ENCODE data around the gene TAOK1.
A peak's percentile ranks its signal among the peaks of the same experiment; 100 is the strongest.

Gene TAOK1

DNA sequence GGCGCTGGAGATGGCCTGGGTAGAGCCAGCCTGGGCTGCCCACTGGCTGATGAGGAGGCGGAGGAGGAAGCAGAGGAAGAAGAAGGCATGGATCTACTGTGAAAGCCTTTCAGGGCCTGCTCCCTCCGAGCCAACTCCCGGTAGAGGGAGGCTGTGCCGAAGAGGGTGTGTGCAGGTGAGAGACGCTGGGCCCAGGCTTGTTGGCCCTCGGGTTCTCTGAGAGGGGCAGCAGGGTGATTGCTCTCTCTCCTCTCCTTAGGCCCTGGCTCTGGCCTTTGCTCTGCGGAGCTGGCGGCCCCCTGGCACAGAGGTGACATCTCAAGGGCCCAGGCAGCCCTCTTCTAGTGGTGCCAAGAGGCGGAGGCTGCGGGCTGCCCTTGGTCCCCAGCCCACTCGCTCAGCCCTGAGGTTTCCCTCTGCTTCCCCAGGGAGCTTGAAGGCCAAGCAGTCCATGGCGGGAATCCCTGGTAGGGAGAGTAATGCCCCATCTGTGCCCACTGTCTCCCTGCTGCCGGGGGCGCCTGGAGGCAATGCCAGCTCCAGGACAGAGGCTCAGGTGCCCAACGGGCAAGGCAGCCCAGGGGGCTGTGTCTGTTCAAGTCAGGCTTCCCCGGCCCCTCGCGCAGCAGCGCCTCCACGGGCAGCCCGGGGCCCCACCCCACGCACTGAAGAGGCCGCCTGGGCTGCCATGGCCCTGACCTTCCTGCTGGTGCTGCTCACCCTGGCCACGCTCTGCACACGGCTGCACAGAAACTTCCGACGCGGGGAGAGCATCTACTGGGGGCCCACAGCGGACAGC, 181.9 kb downstream of the TAOK1 start:
- DNase-seq (ENCODE audit: low spot score): no peak

DNA sequence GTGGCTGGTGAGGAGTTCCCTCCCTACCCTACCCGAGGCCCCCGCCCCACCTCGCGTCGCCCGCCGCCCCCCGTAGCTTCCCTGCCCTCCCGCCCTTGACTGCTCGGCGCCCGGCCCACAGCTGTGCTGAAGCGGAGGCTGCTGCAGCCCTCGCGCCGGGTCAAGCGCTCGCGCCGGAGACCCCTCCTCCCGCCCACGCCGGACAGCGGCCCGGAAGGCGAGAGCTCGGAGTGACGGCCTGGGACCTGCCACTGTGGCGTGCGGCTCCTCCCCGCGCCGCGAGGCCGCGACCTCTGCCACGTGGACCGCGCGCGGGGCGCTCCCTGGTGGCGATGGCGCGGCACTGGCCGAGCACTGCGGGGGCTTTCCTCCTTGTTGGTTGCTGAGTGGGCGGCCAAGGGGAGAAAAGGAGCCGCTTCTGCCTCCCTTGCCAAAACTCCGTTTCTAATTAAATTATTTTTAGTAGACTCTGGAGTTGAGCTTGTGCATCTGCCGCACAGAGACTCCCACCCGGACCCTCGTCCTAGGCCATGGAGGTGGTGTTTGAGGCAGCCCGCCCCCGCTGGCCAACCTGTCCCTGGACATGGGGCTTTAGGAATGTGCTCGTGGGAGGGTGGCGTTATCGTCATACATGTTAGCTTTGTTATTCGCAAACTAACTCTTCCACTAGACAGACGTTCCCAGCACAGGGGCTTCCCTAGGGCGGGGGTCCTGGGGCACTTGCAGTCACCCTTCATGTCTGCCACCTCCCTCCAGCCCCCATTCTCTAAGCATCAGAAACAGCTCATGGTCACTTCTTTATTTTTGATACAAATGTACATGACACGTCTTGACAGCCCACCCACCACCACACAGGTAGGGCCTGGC, 182.8 kb downstream of the TAOK1 start:
- DNase-seq (ENCODE audit: low spot score): peak; percentile 86

DNA sequence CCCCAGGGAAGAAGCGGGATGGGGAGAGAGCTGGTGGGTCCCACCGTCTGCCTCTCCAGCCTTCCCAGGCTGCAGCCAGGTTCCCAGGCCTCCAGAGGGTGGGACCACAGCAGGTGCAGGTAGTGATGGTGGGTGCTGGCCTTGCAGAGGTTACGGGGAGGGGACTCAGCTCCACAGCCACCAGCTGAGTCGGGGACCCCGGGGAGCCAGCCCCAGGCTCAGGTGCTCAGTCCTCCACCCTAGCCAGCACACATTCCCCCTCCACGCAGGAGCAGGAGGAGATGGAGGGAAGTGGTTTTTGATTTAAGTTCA, 183.4 kb downstream of the TAOK1 start:
- no peak for DNase-seq (ENCODE audit: low spot score)

DNA sequence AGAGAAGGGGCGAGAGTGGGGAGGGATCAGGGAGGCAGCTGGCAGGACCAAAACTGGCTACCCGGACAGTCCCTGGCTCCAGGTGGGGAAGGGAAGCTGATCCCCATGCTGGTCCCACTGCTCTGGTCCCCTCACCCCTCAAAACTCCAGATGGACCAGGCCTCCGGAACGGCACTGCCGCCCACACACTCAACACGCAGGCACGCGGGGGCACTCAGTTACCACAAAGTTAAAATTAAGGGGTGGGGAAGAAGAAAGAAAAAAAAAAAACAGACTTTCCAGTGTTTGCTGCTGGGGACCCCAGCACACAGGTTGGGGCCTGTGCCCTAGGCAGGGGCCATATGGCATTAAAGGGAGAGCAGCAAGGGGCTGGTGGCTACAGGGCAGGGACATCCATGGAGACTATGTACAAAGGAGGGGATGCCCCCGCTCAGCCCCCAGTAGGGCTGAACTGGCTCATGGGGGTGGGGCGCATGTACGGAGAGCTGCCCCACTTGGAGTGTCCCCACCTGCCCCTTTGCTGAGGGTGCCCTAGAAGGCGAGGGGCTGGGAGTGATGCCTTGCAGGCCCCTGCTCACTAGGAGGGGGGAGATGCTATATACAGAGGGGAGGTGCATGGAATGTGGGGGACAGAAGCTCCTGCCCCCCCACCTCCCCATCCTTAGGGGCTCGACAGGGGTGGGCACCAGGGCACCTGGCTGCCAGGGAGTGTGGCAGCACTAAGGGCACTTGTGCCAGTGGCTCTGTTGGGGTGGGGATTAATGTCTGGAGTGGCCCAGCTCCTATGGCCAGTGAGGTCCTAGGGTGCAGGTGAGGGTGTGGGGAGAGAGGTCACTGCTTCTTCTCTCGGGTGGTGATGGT, 183.9 kb downstream of the TAOK1 start:
- no peak for DNase-seq (ENCODE audit: low spot score)

DNA sequence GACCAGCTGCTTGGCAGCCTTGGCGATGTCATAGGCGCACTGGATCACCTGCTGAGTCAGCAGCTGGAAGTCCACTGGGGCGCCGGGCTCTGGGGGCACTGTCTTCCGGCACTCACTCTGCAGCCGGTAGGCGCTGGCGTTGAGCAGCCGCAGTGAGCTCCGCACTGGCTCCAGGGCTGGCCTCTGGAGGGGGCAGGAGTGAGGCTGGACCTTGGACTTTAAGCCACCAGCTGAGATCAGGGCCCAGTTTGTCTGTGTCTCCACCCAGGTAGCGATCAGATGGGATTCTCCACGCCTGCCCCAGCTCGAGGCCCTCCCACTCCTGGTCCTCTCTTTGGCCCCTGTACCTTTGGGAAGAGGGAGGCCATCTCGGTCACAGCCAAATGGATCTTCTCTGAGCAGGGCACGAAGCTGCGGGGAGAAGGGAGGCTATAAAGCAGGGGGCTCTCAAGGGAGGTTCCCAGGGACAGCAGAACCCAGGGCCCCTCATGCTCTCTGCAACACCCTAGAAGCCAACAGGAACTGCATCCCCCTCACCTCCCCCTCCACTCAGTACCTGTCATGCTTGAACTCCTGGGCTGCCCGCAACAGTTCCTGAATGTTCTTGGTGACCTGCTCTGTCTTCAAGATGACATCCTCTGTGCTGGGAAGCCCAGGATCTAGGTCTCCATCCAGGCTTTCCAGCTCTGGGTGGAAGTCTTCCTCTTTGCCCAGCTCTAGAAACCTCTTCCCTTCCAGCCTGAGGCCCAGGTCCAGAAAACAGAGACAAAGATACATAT, 184.8 kb downstream of the TAOK1 start:
- no peak for DNase-seq (ENCODE audit: low spot score)

DNA sequence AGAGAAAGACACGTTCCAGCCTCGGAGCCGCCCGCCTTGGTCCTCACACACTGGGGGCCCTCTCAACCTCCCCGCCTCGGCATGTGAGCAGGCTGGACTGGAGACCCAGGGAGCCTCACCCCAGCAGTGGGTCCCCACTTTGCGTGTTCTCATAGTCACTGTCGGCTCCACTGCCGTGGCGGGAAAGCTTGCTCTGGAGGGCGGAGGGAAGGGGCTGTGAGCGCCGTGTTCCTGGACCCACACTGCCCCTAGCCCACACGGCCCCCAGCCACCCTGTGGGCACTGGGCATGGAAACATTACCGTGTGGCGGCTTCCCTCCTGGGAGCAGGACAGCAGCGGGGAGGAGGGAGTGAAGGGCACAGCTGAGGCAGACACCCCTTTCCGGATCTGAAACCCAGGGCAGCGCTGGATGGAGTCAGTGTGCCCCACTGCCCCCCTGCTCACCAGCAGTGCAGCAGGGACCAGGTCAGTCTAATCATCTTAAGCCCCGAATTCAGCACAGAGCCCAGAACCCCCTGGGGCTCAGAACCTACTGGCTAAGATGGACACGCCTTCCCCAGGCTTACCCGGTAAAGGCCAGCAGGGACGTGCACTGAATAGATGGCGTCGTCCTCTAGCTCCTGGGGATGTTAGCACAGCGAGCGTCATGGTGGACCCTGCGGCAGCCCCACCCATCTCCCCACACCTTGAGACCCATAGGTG, 185.5 kb downstream of the TAOK1 start:
- no peak for DNase-seq (ENCODE audit: low spot score)

DNA sequence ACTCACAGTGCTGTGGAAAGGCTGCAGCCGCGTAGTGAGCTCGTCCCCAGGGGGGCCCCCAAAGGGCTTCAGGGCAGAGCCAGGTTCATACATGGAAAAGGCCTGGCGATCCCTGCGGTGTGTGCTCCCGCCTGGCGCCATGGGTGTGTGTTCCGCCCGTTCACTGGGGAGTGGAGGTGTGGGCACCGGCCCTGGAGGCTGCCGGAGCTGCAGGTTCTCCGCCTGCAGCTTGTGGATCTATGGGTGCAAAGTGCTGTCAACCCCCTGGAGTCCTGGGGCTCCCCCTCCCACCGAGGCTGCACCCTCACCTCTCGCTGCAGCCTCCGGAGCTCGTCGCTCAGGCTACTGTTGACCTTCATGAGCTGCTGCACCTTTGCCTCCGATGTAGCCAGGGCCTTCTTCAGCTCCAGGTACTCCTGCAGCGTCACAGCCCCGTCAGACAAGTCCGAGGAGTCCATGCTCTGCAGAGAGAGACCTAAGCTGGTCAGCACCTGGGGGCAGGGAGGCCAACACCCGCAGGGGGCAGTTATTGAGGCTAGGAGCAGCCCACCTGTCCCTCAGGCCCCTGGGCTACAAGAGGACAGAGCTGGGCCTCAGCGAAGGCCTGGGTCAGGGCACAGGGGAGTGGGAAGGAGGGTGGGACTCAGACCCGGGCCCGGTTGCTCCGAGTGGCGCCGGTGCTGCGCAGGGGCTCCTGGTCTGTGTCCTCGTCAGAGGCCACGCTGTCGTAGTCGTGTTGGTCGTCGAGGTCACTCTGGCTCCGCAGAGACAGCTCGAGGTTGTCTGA, 186.2 kb downstream of the TAOK1 start:
- DNase-seq (ENCODE audit: low spot score): no peak

DNA sequence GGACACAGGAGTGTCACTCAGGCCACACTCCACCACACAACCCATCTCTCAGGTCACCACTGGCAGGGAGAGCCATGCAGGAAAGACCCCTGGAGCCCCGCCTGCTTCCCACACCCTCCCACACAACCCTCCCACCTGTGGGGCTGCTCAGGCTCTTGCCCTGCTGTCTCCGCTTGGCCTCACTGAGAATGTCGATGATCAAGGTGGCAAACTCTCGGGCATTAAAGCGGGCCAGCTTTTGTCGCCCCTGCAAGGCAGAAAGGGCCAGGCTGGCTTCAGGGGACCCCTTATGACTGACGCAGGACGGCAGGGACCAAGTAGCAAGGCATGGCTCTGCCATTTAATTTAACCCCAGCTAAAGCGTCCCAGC, 186.8 kb downstream of the TAOK1 start:
- DNase-seq (ENCODE audit: low spot score): no peak

DNA sequence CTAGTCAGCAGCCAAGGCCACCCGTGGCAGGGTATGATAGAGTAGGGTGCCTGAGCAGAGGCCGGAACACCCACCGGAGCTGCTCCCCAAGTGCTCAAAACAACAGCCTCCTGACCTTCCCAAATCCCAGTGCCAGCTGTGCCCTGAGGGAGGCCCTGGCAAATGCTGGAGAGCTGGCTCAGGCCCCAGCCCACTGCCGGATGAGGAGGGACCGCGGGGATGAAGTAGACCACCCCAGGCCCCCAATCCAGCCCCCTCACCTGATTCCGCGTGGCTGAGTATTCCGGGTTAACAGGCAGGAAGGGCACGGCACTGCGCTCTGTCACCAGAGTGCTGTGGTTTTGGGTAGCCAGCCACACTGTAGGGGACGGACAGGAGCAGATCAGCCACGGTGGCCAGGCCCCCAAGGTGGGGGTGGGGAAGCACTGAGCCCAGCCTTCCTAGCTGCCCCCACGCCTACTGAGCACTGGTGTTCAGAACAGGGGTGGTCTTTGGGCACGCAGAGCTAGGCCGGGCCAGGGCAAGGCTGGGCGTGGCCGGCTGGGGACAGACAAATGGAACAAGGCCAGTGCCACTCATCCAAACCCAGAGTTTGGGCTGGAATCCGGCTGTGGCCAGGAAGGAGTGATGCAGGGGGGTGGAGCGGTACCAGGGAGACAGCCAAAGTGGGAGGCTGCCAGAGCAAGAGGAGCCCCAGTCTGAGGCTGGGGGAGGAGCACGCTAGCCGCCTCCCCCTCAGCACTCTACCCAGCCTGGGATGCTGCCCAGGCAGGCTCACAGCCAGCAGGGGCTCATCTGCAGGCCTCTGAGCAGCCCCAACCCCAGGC, 187.4 kb downstream of the TAOK1 start:
- DNase-seq (ENCODE audit: low spot score): peak; percentile 77

DNA sequence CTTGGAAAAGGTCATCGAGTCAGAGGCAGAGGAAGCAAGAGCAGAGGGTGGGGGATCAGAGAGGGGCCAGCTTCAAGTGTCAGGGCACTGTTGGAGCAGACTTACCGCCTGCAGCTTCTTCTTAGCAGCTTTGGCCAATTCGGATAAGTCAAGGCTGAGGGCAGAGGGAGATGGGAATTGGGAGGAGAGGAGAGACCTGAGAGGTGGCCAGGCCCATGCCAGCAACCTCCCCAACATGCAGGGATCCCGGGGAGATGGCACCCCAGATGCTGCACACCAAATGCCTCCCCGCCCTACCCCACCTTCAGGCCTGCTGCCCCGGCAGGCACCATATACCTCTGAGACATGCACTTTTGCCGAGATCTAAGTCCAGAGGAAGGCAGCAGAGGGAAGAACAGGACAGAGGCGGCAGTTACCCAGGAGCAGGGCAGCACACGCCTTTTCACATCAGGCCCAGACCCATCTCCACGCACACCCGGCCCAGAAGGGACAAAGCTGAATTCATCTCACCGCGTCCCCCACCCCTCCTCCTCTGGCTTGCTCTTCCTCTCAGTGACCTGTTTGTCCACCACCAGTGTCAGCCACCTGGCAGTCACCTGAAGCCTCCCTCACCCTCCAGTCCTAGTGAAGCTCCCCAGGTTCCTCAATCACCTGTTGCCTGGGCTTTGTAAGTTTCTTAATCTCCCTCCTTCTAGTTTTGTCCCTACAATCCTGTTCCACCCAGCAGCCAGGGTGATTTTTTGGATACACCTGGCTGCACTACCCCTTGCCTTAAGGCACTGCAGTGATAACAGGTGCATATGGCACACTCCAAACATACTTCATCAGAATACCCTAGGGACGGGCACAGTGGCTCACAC, 188.7 kb downstream of the TAOK1 start:
- DNase-seq (ENCODE audit: low spot score): no peak

DNA sequence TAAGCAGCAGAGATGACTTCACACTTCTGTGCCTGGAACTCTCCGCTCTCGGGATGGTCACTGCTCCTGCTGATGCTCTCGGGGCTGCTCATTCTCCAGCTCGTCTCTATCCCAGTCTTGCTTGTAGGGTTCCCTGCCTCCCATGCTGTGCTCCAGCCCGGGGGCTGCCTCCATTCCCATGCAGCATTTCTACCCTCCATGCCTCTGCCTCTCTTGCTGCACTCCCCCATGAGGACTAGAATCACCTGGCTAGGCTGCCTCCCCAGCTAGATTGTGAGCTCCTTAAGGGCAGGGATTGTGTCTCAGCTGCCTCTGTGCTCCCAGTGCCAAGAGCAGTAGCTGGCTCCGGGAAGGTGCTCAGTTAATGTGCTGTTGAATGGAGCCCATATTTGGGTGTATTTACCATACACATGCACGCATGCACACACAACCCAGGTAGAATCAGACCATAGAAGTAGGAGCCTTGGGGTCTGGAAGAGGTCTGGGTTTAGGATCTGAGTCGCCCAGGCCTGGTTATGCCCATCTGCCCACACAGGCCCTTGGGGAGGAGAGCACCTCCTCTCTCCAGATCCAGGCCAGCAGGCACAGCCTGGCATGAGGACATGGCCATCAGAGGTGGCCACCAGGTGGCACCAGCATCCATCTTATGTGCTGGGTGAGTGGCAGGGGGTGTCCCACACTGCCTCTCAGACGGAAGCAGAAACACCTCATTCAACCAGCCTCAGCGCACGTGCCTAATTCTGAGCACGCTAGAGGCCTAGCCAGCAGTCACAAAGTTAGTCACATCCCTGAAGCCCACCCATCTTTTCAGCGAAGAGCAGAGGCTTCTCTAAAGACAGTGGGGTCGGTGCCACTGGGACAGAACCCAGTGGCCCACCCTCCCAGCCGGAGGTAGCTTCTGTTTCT, 190.0 kb downstream of the TAOK1 start:
- DNase-seq (ENCODE audit: low spot score): peak; percentile 92

DNA sequence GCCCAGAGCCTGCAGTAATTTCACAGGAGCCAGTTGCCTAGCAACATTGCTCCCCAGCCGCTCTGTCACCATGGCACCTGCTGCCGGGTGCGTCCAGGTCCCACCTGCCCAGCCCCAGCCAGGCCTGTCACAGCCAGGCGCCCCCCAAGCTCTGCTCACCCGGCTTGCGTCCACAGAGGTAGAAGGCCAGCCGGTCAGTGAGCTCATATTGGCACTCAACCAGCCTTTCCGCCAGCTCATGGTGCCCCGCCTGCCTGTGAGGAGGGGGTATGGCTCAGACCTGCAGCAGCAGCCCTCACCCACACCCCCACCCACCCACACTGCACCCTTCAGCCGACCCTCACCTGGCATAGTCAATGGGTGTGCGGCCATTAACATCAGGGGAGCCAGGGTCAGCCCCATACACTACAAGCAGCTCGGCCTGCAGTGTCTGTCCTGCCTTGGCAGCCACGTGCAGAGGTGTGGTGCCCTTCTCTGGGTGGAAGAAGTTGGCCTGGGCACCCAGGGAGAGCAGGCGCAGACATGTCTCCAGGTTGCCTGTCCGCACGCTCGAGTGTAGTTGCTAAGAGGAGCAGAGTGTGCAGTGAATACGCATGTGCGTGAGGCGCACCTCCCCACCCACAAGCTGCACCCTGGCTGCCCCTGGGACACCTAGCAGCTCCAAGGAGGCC, 191.6 kb downstream of the TAOK1 start:
- no peak for DNase-seq (ENCODE audit: low spot score)

DNA sequence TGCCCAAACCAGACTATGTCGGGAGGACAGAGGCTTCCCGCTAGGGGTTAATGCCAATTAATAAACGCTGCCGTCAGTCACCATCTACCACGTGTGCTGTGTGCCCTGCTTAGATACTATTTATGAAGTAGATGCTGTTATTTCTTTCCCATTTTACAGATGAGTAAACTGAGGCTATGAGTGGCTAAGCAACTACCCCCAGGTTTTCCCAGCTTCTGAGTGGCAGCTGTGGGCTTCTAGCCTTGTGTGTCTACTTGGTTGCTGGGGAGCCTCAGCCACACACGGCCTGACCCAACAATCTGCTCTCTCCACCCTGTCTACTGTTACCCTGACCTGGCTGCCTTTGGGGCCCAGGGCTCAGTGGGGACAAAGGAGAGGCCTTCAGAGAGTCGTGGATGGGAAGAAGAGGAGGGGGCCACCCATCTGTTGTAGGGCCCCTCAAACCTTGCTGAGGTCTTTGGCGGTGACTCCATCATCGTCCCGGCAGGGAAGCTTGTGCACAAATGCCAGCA, 192.1 kb downstream of the TAOK1 start:
- no peak for DNase-seq (ENCODE audit: low spot score)

DNA sequence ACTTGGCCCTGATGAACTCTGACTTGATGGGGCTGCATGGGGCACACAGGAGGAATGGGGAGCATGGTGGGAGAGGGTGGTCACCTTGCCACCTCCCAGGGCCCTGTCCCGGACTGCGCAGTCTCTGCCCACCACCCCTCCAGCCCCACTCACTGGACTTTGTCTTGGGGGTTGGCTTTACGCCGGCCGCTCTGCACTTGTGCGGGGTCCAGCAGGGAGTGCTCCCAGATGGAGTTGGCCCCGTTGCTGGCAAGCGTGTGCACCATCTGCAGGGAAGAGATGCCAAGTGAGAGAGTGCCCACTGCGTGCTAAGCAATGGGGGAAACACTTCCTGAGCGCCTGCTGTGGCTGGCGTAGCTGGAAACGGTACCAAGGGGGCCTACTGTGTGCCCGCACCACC, 192.6 kb downstream of the TAOK1 start:
- DNase-seq (ENCODE audit: low spot score): no peak

DNA sequence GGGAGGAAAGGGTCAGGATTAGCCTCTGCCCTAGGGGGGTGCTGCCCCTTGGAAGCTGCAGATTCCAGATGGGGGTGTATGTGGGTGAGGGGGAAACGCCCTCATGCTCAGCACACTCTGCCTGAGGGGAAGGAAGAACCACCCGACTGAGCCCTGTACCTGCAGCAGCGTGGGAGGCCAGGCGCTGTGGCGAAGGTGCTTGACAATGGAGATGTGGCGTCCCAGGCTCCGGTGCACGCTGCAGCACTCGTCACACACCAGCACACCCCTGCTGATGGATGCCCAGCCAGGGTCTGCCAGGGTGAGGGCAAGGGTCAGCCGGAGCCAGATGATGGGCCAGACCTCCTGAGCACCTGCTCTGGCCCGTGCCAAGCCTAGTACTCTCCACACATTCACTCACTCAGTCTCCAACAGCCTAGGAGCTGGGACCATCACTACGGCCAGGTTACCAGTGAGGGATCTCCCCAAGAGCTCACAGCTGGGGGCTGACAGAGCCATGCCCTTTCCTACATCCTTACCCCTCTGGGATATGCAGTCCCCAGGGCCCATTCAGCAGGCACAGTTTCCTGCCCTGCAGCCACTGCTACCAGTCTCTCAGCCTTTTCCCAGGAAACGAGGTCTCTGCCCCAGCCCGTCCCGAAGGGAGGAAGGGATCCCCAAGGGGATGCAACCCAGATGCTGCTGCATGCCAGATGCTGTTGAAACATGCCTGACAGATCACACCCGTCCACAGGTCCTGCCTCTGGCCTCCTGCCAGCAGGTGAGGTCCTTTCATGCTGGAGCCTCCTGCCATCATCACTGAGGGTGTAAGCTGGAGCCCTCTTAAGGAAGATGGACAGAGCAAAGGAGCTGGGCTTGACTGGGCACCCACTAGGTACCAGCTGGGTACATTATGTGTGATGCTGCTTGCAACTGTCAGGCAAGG, 193.4 kb downstream of the TAOK1 start:
- no peak for DNase-seq (ENCODE audit: low spot score)
